GM12892 (cell line): ENCODE results near the gene POLA1.

Source experiments
- POLR2A ChIP-seq: IDR thresholded peaks from 2 replicates; pipeline ENCODE4 v1.6.1; 2011; ENCODE audit warnings: low read depth, low read length, control low read depth
- TAF1 ChIP-seq: IDR thresholded peaks from 2 replicates; pipeline ENCODE4 v1.6.1; 2011; ENCODE audit warnings: low read depth, mild to moderate bottlenecking, control low read depth, low read length, borderline replicate concordance

- no peak for TF ChIP-seq POLR2A
- TF ChIP-seq TAF1, result no peak
These were observed 25.6 kb upstream of the POLA1 start for GRCh38 chrX:24668111-24668510.
